Tracheal epithelial cell (primary cell): ENCODE data around the gene CNTN3. TPM values are rescaled to one million over a fixed set of nuclear protein-coding genes. Genes with fewer than 3 reads are reported as not detected.

Experiments used
- total RNA-seq: library from RNA; depleted of rRNA; stranded (reverse); fragments of >200 nt; gene quantifications from 2 replicates; pipeline ENCODE4 v1.2.1, GENCODE V29; 2014

Gene CNTN3
- 0.96 and 1.1 TPM in 2 replicates for total RNA-seq

DNA sequence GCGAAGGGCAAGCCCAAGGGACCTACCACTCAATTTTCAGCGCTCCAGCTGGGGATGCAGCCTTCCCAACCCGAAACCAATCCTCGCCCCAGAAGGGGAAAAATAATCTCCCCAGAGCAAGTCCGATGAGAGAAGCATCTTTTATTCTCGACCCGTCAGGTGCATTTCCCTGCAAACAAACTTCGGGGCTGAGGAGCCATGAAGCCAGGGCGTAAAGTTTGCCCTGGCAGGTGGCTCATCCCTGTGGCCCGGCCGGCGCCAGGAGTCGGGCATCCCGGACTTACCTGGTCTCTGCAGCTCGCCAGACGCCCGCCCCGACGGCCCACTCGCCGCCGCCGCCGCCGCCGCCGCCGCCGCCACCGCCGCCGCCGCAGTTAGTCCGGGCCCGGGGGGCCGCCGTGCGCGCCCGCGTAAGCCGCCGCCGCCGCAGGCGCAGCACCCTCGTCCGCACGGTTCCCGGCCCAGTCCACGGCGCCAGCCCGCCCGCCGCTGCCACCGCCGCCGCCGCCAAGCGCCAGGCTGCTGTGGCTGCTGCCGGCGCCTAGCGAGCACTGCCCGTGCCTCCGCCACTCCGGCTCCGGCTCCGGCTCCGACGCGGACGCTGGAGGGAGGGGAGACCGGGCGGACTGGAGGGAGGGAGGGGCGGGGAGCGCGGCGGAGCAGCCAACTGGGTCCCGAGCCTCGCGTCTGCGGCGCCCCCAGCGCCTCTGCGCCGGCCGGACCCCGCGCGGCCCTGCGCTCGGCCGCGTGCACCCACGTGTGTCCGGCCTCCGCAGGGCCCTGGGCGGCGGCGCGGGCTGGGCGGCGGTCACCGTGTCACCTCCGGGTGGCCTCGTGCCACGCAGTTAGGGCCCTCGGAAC lies at the start of gene CNTN3:
Gene CNTN3 (minus strand): TSS at position 553 of the 861 bp plus-strand sequence. CDS start 93,547 bp downstream, outside the sequence.

